ENCODE measurements around the gene BTRC. TPM values are rescaled to one million over a fixed set of nuclear protein-coding genes. Genes with fewer than 3 reads are reported as not detected.
"Not testable (repeated sequence)": the region's sequence is repeated elsewhere in the genome, so short reads cannot be mapped to it uniquely, and the experiment has no call there.

BTRC gene
- total RNA-seq, 4 donors from 2014 or later = 8.0 to 15.1 (median 10.4) TPM

GRCh38 chr10:101351017-101351416 is 2.9 kb upstream of the BTRC start:
- intact Hi-C loops (cut with DNase I) = no loop called here
- no peak for TF ChIP-seq POLR2A (IDR thresholded peaks at IDR 0.05)
- Histone ChIP-seq H3K4me1 (peaks cover 0 to 23% (median 7%) of the 10 kb centered on the region in 3 donors), H3K27me3 (no peaks in the 10 kb centered on the region), H3K9me3 (no peaks in the 10 kb centered on the region), H3K27ac (no peak overlapping the region), H3K4me3 (no peak overlapping the region), H3K36me3 (no peaks in the 10 kb centered on the region)
- DNase-seq = no peak
- 42 to 67% methylated on average over 3 of the region's 3 CpGs for WGBS, 2 donors

GRCh38 chr10:101351477-101351876 is 2.5 kb upstream of the BTRC start:
- intact Hi-C loops (cut with DNase I) = no loop called here

GRCh38 chr10:101352857-101353256 is 1.1 kb upstream of the BTRC start:
- not testable (repeated sequence) for H3K27ac ChIP-seq, DNase-seq
- 92 to 97% methylated on average over 10 of the region's 10 CpGs for WGBS, 2 donors

More at GRCh38 chr10:101351477-101351876, 2.5 kb upstream of the BTRC start:
- Histone ChIP-seq H3K36me3 (no peaks in the 10 kb centered on the region), H3K4me1 (peaks cover 0 to 24% (median 7%) of the 10 kb centered on the region in 3 donors), H3K27me3 (no peaks in the 10 kb centered on the region), H3K27ac (no peak overlapping the region), H3K9me3 (no peaks in the 10 kb centered on the region), H3K4me3 (no peak overlapping the region)
- TF ChIP-seq POLR2A (IDR thresholded peaks at IDR 0.05) (no peak), CTCF (IDR thresholded peaks at IDR 0.05) (no peak)
- DNase-seq = no peak

GRCh38 chr10:101354328-101355071 is 535 bp downstream of the BTRC start:
- no peak for TF ChIP-seq CTCF (IDR thresholded peaks at IDR 0.05)
- no peak for TF ChIP-seq POLR2A (IDR thresholded peaks at IDR 0.05)
- intact Hi-C loops (cut with DNase I) = no loop called here
- peak overlapping the region; percentile 84 to 91 (median 88) for H3K27ac ChIP-seq
- no peaks in the 10 kb centered on the region for H3K9me3 ChIP-seq
- WGBS, 2 donors = 0 to 2% methylated on average over 22 to 28 of the region's 29 CpGs
- H3K4me3 ChIP-seq = peak overlapping the region; percentile 71 to 90 (median 79)
- no peaks in the 10 kb centered on the region for H3K36me3 ChIP-seq
- DNase-seq = no peak
- H3K27me3 ChIP-seq = no peaks in the 10 kb centered on the region
- peaks cover 0 to 24% (median 7%) of the 10 kb centered on the region in 3 donors for H3K4me1 ChIP-seq

More at GRCh38 chr10:101352857-101353256, 1.1 kb upstream of the BTRC start:
- H3K36me3 ChIP-seq; H3K9me3 ChIP-seq; H3K4me3 ChIP-seq; intact Hi-C loops (cut with DNase I); H3K27me3 ChIP-seq: not testable (repeated sequence)
- H3K4me1 ChIP-seq = peaks cover 0 to 24% (median 7%) of the 10 kb centered on the region in 3 donors

GRCh38 chr10:101355072-101355706 is 1.2 kb downstream of the BTRC start:
- no peaks in the 10 kb centered on the region for H3K36me3 ChIP-seq
- WGBS, 2 donors = 45 to 48% methylated on average over 6 of the region's 6 CpGs
- no peak for DNase-seq
- H3K27ac ChIP-seq = peak overlapping the region; percentile 84 to 91 (median 88)
- H3K4me3 ChIP-seq = peak overlapping the region; percentile 71 to 90 (median 79)
- peaks cover 0 to 24% (median 7%) of the 10 kb centered on the region in 3 donors for H3K4me1 ChIP-seq
- no peaks in the 10 kb centered on the region for H3K27me3 ChIP-seq
- intact Hi-C loops (cut with DNase I) = no loop called here
- H3K9me3 ChIP-seq = no peaks in the 10 kb centered on the region
- TF ChIP-seq CTCF (IDR thresholded peaks at IDR 0.05) (no peak), POLR2A (IDR thresholded peaks at IDR 0.05) (no peak)

- no peak for DNase-seq
- Histone ChIP-seq H3K9me3 (no peaks in the 10 kb centered on the region), H3K27ac (no peak overlapping the region), H3K4me1 (peaks cover 0 to 24% (median 7%) of the 10 kb centered on the region in 3 donors), H3K4me3 (no peak overlapping the region), H3K36me3 (no peaks in the 10 kb centered on the region), H3K27me3 (no peaks in the 10 kb centered on the region)
- WGBS, 2 donors = 90 to 100% methylated on average over 4 to 5 of the region's 5 CpGs
- intact Hi-C loops (cut with DNase I) = no loop called here
- TF ChIP-seq CTCF (IDR thresholded peaks at IDR 0.05) (no peak), POLR2A (IDR thresholded peaks at IDR 0.05) (no peak)
Observed at GRCh38 chr10:101356132-101356531, 2.2 kb downstream of the BTRC start.
